Endometrium (tissue), 2 donors: ENCODE results near the gene KCNH1.

Source experiments
- FAIRE-seq: peaks from 2 replicates; lab custom pipeline; 2012; peaks lifted over from hg19 to GRCh38; lab: Jason Lieb, UNC
- donor health status: control.
- donor health status: control.

KCNH1 gene

DNA sequence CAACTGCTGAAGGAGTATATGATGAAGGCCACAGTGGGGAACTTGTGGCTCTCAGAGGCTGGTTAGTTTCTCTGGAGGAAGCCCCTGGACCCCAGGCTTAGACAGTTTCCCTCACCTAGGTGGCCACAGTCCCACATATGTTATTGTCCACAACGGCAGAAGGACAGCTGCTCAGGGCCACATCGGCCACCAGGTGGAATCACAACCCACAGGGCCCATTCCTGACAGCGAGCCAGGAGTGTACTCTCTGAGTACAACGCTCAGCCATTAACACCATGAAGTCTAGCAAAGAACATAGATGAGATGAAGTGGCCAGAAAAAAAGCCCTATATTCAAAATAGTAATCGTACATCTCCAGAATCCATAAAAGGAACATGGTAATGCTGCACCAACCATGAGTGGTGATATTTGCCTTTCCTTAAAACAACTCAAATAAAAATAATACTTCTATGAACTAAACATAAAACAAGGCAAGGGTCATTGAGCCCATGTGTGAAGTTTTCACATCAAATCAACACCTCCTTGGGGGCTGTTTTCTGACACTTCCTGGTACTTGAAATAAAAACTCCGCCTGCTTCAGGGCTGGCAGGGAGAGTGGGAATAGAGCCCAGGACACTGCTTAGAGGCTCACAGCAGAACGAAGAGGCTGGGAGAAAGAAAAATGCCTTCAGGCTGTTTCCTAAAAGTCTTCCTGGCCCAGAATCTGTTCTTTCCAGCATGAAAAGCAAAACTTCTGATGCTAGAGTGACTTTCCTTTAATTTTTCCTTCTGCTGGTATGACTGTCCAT, 421.9 kb downstream of the KCNH1 start:
- no peak for FAIRE-seq

DNA sequence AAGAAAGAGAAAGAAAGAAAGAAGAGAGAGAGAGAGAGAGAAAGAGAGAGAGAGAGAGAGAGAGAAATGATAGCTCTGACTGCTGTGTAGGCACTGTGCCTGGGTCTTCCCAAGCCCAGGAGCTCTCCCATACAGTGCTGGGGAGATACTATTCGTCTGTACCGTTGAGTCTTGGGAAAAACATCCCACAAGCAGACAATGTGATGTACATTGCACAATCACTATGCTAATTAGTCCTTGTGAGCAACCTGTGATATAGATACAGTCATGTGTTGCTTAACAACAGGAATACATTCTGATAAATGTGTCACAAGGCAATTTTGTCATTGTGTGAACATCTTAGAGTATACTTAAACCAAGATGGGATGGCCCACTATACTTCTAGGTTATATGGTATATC, 424.2 kb downstream of the KCNH1 start:
- no peak for FAIRE-seq

- FAIRE-seq: no peak
These were observed 426.4 kb downstream of the KCNH1 start for GRCh38 chr1:210707300-210708240.

- no peak for FAIRE-seq
These were observed 427.7 kb downstream of the KCNH1 start for GRCh38 chr1:210706246-210706645.

- FAIRE-seq: no peak
These were observed 428.9 kb downstream of the KCNH1 start for GRCh38 chr1:210705086-210705485.

DNA sequence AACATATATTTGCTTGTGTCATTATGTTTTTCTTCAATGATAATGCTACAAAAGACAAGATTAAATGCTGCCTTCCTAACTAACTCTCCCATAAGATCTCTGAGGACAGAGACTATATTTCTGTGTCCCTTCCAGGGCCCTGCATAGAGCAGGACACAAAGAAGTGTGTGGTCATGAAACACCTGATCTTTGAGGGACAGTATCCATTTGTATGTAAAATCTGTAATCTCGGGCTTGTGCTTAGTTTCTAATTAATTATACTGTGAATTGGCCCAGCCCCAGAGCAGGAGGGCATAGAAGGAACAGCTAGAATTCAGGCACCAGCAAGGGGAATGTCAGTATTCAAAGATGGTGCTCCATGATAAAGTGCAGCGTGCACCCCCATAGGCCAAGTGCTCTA, 430.4 kb downstream of the KCNH1 start:
- no peak for FAIRE-seq

DNA sequence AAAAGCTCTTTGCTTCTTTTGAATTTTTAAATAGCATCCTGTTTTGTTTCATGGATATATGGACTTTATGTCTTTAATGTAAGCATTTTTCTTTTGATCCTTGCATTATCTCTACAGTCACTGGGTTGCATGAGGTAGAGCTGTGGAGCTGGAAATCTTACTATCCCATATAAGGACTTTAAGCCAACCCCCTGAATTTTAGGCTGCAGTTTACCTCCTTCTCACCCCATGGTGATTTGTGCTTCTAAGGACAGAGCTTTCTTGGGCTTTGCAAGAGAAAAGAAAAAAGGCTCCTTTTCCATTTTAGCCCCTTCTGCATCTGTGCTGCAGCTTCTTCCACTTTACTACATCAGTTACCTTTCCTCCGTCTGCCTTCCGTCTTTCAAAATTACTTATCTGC, 431.4 kb downstream of the KCNH1 start:
- FAIRE-seq: no peak

GRCh38 chr1:210700511-210700910, 433.4 kb downstream of the KCNH1 start:
- FAIRE-seq: no peak

GRCh38 chr1:210700083-210700482, 433.9 kb downstream of the KCNH1 start:
- no peak for FAIRE-seq

DNA sequence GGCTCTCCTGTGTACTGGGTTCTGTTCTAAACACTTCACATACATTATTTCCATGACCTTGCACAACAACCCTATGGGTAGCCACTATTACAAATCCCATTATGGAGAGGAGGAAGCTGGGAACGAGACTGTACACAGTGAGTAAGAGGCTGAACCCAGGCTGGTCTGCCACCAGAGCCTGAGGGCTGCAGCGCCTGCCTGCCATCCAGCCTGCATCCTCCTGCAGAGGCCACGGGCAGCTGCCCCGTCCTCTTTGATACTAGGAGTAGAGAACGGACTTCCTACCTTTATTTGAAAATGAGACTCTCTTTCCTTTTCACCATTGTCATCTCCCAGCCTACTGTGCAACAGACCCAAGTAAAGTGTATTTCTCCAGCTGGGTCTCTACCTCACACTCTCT, 435.3 kb downstream of the KCNH1 start:
- no peak for FAIRE-seq

GRCh38 chr1:210697185-210697584, 436.8 kb downstream of the KCNH1 start:
- no peak for FAIRE-seq

DNA sequence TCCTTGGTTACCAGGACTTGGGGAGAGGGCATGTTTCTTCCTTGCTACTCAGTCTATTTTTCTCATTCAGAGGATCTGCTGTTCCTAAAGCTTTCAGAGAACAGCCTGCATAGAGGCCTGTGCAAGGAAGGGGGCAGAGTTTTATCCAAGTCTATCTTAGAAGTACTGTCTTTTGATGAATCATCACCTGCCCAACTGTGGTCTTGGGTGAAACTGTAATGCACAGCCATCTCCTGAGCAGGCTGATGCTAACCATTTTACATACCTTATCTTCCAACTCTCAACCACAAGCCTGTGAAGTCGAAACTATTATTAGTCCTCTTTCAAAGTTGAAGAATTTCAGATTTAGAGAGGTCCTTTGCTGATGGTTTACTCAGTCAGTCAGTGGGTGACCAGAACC, 437.2 kb downstream of the KCNH1 start:
- FAIRE-seq: no peak

GRCh38 chr1:210695026-210695425, 438.9 kb downstream of the KCNH1 start:
- FAIRE-seq: no peak

DNA sequence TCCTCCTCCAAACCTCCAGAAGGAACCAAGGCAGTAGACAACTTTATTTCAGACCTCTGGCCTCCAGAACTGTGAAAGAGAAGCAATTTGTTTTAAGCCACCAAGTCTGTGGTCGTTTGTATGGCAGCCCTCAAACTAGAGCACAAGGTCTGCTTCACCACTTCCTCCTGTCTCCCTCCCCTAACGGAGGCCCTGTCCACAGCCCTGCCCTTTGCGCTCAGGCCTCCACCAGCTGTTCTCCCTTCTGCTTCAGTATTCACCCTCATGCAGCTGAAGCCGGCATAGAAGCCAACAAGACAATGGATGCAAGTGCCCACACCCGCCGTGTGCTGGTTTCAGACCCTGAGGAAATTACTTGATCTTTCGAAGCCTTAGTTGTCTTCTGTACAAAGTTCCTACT, 441.2 kb downstream of the KCNH1 start:
- FAIRE-seq: no peak

- no peak for FAIRE-seq
These were observed 442.8 kb downstream of the KCNH1 start for GRCh38 chr1:210691039-210691610.

- FAIRE-seq: no peak
These were observed 443.7 kb downstream of the KCNH1 start for GRCh38 chr1:210690236-210690635.

DNA sequence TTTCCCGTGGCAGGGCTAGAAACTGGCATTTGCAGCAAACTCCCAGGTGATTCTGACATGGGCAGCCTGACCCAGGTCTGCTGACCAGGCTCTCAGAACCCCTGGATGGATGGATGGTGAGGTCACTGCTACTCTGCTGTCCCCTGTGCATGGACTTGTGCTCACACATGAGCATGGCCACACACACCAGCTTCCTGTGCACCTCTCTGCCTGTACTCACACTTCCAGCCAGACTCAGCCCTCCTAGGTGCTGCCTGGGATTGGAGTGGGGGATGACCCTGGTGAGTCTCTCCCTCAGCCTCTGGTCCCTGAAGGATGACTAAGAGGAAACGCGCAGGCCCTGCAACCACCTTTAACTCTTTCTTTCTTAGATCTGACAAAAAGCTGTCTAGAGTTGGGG, 444.1 kb downstream of the KCNH1 start:
- FAIRE-seq: no peak

- FAIRE-seq: no peak
These were observed 445.3 kb downstream of the KCNH1 start for GRCh38 chr1:210688512-210689234.

- FAIRE-seq: no peak
These were observed 446.2 kb downstream of the KCNH1 start for GRCh38 chr1:210687582-210688279.

- FAIRE-seq: no peak
These were observed 447.1 kb downstream of the KCNH1 start for GRCh38 chr1:210686841-210687240.

GRCh38 chr1:210685295-210685650, 448.7 kb downstream of the KCNH1 start:
- FAIRE-seq: no peak
